Epithelial cell of esophagus (primary cell): ENCODE data around the gene TOE1.

Source experiments
- DNase-seq: peaks from one replicate; pipeline ENCODE4 v3.0.0; 2010; ENCODE audit warnings: low read depth
- H3K4me3 ChIP-seq: 2 replicates; pipeline ENCODE4 v1.5.1; 2011; ENCODE audit warnings: mild to moderate bottlenecking, low read length, control low read depth
- TF ChIP-seq, protein P1 (sequence below): IDR thresholded peaks from 2 replicates; pipeline ENCODE4 v1.5.1; 2011; ENCODE audit warnings: low read depth, mild to moderate bottlenecking, low read length, control low read depth, inconsistent platforms; ENCODE audit not compliant: insufficient read depth; ENCODE audit errors: missing control alignments

The TOE1 gene

DNA sequence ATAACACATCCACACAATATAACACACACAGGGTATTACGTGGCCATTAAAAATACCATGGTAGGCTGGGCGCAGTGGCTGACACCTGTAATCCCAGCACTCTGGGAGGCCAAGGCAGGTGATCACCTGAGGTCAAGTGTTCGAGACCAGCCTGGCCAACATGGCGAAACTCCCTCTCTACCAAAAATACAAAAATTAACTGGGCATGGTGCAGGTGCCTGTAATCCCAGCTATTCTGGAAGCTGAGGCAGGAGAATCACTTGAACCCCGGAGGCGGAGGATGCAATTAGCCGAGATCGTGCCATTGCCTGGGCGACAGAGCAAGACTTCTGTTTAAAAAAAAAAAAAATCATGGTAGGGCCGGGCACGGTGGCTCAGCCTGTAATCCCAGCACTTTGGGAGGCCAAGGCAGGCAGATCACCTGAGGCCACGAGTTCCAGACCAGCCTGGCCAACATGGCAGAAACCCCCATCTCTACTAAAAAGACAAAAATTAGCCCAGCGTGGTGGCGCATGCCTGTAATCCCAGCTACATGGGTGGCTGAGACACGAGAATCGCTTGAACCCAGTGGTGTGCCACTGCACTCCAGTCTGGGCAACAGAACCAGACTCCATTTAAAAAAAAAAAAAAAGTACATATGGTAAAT lies 37.3 kb upstream of the TOE1 start:
- TF ChIP-seq, protein P1, sequence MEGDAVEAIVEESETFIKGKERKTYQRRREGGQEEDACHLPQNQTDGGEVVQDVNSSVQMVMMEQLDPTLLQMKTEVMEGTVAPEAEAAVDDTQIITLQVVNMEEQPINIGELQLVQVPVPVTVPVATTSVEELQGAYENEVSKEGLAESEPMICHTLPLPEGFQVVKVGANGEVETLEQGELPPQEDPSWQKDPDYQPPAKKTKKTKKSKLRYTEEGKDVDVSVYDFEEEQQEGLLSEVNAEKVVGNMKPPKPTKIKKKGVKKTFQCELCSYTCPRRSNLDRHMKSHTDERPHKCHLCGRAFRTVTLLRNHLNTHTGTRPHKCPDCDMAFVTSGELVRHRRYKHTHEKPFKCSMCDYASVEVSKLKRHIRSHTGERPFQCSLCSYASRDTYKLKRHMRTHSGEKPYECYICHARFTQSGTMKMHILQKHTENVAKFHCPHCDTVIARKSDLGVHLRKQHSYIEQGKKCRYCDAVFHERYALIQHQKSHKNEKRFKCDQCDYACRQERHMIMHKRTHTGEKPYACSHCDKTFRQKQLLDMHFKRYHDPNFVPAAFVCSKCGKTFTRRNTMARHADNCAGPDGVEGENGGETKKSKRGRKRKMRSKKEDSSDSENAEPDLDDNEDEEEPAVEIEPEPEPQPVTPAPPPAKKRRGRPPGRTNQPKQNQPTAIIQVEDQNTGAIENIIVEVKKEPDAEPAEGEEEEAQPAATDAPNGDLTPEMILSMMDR: no peak
- H3K4me3 ChIP-seq: peak overlapping the region; percentile 73
- DNase-seq: no peak

DNA sequence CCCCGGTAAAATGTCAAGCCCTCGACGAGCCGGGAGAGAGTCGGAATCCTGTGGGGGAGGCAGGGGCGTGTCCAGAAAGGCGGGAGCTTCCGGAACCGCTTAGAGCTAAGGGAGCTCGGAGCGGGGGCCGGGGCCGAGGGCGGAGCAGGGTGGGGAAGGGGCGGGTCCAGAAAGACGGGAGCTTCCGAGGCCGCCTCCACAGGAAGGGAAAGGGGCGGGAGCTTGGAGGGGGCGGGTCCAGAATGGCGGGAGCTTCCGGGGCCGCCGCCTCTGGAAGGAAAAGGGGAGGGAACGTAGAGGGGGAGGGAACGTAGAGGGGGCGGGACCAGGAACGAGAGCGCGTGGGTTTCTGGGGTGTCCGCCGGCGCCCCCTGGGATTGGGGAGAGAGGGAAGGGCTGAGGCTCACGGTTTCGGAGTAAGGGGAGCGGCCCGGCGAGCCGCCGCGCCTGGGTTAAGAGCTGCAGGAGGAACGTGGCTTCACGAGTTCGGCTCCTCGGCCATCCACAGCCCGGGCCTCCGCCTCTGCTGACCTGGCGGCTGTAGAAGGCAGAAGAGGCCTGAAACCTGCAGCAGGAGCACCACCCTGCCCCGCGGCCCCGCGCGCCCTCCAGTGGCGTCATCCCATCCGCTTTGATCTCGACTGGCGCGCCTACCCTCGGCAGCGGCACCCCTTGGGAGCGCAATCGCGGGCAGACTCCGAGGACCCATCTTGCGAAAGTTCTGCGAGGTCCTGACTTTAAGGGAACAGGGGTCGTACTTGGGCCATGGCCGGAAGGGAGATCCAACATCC lies 36.3 kb upstream of the TOE1 start:
- TF ChIP-seq, protein P1: peak; percentile 54
- peak; percentile 99 for DNase-seq
- peak overlapping the region; percentile 73 for H3K4me3 ChIP-seq

DNA sequence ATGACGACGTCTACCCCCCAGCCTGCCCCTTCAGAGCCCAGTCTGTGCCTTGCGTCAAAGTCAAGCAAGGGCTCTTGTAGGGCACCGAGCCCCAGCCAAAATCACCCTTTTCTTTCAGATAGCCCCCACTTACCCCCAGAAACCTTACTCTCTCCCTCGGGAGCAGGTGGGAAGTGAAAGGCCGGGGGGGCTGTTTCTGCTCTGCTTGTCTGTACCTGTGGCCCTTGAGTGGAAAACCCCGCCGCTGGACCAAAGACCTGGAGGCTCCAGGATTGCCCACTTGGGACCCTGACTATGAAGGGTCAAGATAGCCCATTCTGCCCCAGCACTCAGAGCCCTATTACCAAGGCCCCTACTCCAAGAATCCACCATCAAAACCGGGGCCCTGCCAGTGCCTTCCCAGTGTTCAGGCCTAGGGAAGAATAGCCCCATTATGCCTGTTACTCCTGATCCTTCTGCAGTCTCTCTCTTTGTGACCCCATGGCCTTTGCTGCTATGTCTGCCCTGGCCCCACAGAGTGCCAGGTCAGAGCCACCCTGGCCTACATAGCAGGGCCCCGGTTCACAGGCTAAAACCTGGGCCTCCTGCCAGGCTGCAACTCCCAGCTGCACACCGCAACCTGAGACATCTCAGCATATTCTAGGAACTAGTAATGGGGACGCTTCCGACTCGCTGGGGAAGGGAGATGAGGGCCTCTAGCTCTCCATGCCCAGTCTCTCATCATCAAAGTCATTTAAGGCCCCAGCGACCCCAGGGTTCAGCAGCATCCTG lies 35.5 kb upstream of the TOE1 start:
- TF ChIP-seq, protein P1: no peak
- no peak for DNase-seq
- H3K4me3 ChIP-seq: peak overlapping the region; percentile 73

DNA sequence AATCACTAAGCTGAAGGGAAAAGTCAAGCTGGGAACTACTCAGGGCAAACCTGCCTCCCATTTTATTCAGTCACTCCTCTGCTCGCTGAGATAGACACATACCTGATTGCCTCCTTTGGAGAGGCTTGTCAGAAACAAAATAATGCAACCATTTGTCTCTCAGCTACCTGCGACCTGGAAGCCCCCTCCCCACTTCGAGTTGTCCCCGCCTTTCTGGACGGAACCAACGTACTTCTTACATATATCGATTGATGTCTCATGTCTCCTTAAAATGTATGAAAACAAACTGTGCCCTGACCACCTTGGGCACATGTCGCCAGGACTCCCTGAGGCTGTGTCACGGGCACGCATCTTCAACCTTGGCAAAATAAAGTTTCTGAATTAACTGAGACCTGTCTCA lies 34.7 kb upstream of the TOE1 start:
- H3K4me3 ChIP-seq: no peak overlapping the region
- TF ChIP-seq, protein P1: no peak
- DNase-seq: no peak

DNA sequence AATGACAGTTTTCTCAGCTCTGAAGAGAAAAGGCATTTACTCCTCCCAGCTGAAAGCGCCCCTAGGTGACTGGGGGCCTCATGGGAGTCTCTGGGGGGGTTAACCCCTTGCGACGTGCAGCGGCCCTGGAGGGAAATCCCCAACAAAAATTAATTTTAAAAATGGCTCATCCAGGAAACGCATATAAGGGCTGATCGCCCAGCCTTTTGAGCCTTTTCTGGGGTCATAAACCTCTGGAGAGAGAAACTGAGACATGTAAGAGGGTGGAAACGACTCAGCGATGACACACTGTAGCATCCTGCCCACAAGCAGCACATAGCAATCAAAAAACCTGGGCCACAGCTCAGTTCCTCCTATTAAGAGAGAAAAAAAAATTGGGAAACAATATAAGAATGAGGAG lies 33.7 kb upstream of the TOE1 start:
- peak; percentile 22 for DNase-seq
- TF ChIP-seq, protein P1: no peak
- no peak overlapping the region for H3K4me3 ChIP-seq

DNA sequence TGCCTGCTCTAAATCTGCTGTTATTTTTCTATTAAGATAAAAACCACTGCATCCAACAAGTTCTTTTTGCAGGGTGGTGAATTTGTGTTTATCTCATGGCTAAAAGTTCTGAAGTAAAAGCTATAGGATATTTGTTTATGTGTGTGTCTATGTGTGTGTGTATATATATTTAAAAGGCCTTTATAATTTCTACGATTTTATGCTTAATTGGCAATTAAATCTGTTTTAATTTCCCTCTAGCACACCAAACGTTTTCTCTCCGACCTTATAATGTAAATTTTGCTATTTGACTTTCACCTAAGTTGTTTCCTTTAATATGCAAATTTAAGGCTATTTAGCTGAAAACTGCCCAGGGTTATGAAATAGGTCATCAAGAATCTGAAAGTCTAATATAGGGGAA lies 33.1 kb upstream of the TOE1 start:
- no peak for DNase-seq
- no peak overlapping the region for H3K4me3 ChIP-seq
- TF ChIP-seq, protein P1: no peak
